NOMO-1 (cell line): ENCODE measurements around the gene AURKB.
A peak's percentile ranks its signal among the peaks of the same experiment; 100 is the strongest.
"Not testable (repeated sequence)": the region's sequence is repeated elsewhere in the genome, so short reads cannot be mapped to it uniquely, and the experiment has no call there.

ENCODE experiments used
- DNase-seq, 2 experiments: peaks; one replicate each; lab custom pipeline; 2025; ENCODE audit not compliant: unreplicated experiment in 2 of 2; lab: John Stamatoyannopoulos, UW

The AURKB gene

GRCh38 chr17:8189041-8189710, 21.2 kb downstream of the AURKB start:
- no peak for DNase-seq

DNA sequence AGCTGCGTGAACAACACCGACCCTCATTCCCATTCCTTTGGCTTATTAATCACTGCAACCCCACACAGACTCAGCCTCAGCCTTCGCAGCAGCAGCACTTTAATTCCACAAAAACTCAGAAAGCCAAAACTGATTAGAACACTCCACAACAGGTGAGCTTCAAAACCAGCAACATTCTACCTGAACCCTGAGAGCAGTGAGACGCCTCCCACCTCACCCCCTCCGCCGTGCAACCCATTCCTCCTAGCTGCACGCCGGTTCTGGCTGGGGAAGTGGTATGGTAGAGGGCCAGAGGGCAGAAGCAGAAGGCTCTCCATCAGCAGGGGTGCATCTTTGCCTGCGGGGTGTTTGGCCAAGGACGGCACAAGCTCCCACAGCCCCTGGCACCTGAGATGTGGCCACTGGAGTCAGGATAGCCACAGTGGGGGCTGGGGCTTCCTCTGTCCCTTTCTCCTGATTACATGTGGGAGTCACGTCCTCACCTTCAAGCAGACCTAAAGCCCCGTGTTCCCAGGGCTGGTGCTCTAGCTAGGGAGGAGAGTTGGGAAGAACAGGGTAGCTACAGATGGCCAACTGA, 22.0 kb downstream of the AURKB start:
- no peak for DNase-seq

- peak; percentile 93 to 97 for DNase-seq
These were observed 22.7 kb downstream of the AURKB start for GRCh38 chr17:8187517-8188262.

GRCh38 chr17:8186787-8187516, 23.4 kb downstream of the AURKB start:
- peak; percentile 88 to 89 for DNase-seq

- no peak for DNase-seq
These were observed 24.0 kb downstream of the AURKB start for GRCh38 chr17:8186446-8186786.

- peak; percentile 41 to 53 for DNase-seq
These were observed 24.6 kb downstream of the AURKB start for GRCh38 chr17:8185582-8186445.

- DNase-seq, result no peak
These were observed 33.2 kb downstream of the AURKB start for GRCh38 chr17:8176998-8177731.

DNA sequence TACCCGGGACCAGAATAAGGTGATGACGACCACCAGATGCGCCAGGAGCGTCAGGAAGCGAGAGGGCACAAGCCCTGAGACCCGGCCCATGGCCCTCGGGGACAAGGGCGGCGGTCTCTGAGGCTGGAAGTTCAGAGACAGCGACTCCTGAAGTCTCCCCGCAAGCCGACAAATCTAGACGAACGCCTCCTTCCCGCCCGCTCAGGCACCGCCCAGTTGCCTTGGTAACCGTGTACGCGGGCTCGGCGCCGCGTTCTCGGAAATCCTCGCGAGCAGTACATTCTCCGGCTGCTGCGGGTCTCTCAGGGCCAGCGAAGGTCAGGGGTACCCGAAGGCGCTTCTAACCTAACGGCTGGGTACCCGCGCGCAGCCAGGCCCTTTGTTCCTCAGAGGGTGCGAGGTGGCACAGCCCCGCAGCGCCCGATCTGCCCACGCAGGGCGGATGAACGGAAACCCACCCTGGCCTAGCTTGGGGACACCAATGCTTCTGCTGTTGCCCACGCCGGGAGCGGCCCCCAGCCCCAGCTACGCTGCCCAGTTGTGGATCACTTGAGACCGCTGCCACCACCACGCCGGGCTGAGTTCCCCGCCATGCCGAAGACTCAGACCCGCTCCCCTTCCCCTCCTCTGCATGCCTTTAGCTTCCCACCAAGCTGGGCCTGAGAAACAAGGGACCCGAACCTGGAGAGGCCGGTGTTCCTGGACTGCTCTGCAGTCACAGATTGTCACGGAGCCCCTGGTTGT, 34.0 kb downstream of the AURKB start, which contains the start of gene TMEM107:
TSS of gene TMEM107 (minus strand) at position 184 of the 744 bp plus-strand sequence. CDS start at position 90, 94 bp downstream.
- DNase-seq, result peak; percentile 81 to 86

- peak in 1 of 2 experiments; percentile 60 for DNase-seq
These were observed 34.6 kb downstream of the AURKB start for GRCh38 chr17:8175795-8176196.

DNA sequence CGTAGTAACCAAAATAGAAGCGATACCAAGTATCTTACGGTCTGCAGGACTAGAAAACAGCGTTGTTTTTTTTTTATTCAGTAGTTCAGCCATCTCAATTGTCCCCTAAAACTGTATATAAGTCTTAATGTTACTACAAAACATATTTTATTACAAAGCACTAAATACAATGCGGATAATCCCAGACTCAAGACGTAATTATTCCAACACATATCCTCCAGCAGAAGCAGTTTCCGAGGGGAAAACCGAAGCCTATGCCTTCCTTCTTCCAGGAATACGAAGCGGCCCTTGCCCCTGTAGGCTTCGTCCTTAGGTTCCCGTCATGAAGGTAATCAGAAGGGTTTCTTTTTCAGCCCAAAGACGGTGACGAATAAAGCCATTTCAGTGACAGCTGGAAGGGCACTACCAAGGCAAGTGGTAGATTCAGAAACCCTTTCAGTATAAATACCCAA, 36.5 kb downstream of the AURKB start:
- DNase-seq, result no peak

DNA sequence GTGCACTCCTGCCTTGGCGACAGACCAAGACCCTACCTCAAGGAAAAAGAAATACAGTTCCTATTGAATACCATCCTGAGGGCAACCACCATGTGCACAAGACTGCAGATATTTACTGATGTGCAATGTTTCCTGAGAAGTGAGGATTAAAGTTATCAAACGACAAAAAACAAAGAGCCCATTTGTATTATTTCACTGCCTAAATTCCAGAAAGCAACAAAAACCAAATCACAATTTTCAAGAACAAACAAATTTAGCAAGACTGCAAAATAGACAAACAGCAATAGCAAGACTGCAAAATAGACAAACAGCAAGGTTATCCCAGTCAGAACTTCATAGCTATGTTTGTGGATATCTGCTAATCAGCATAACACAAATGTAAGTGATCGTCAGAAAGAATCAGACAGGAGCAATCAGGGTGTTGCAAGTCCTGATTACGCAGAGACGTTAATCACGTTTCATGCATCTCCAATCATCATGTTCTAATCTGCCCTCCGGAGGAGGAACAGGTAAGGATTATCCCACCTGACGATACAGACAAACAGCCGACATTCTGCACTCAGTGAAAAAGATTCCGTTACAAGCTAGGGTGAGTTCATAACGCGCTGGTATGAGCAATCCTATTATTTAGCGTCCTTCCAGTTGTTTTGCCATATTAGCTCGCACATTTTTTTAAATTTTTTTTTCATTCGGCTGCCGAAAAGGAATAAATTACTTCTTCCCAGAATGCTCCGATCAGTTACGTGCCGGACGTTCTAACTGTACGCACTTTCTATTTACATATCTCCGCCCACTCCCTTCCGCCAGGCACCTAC, 37.1 kb downstream of the AURKB start:
- DNase-seq, result peak; percentile 81 to 94

GRCh38 chr17:8170186-8170585, 40.2 kb downstream of the AURKB start:
- not testable (repeated sequence) for DNase-seq

DNA sequence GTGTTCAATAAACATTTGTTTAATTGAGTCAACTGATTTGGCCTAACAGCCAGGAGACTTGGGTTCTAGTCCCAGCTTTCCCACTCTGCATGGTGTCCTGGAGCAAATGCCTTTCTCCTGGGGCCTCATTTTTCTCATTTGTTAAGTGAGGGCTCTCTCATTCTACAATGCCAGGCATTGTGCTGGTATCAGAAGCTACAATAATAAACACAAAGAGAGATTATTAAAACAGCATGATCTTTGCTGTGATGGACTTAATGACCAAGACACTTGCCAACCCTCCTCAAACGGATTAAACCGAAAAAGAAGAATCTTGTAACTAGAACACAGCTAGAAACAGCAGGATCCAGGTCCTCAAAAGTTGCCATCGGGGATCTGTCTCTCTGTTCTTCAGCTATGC, 42.8 kb downstream of the AURKB start:
- no peak for DNase-seq

- no peak for DNase-seq
These were observed 43.6 kb downstream of the AURKB start for GRCh38 chr17:8166731-8167130.

DNA sequence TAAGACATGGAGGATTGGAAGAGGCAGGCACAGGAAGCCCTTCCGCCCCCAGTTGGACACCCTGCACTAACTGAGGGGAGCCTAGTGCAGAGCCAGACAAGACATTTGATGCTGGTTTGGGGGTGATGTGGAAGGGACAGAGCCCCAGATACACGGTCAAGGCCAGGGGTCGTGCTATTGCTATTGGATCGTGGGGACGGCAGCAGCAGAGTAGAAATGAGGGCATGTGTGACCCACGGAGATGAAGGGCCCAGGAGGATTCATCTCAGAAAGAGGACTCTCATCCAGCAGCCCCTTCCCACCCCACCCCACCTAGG, 45.6 kb downstream of the AURKB start:
- DNase-seq, result no peak

- peak; percentile 45 to 76 for DNase-seq
These were observed 46.2 kb downstream of the AURKB start for GRCh38 chr17:8163978-8164814.
